HepG2 (cell line): ENCODE data around the gene RPL32.

Source experiments
- PHF20 ChIP-seq: sonication (generic); formaldehyde crosslinking; IDR thresholded peaks from 2 replicates; pipeline ENCODE4 v1.5.0; 2020; ENCODE audit warnings: mild to moderate bottlenecking, missing genetic modification reagents
- ZNF510 ChIP-seq: sonication (generic); formaldehyde crosslinking; IDR thresholded peaks from 2 replicates; pipeline ENCODE4 v1.4.0; 2020; ENCODE audit warnings: low read depth, mild to moderate bottlenecking, missing genetic modification reagents

GRCh38 chr3:12832350-12833221 is 8.8 kb downstream of the RPL32 start:
- TF ChIP-seq ZNF510 (CRISPR knock-in tag) (no peak), PHF20 (CRISPR knock-in tag) (no peak)
